C4-2B (cell line): Measurements from ENCODE around the gene ADCY10.

Experiments
- ZFX ChIP-seq: fragments of 450-650 bp; IDR thresholded peaks from 2 replicates; pipeline ENCODE4 v1.6.1; 2017
- TF ChIP-seq, protein P1 (sequence below): fragments of 450-650 bp; conservative IDR thresholded peaks from 2 replicates; pipeline ENCODE4 v1.5.1; 2017; ENCODE audit warnings: mild to moderate bottlenecking

DNA sequence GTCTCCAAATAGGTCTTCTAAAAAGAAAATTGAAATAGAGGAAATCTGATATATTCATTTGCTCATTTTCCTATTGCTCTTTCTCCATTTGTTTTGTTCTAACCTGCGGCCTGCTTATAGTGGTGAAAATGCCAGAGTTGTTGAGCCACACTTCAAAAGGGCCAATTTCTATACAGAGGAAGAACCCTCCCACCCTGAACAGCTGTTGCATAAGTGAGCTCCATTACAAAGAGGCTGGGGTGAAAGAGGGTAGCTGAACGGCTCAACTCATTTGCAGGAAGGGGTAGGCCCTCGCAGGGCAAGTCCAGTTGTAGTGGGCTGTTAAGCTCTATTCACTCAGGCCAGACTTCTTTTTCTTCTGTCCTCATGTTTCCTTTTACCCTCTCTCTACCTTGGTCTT lies 8.8 kb downstream of the ADCY10 start:
- TF ChIP-seq, protein P1, sequence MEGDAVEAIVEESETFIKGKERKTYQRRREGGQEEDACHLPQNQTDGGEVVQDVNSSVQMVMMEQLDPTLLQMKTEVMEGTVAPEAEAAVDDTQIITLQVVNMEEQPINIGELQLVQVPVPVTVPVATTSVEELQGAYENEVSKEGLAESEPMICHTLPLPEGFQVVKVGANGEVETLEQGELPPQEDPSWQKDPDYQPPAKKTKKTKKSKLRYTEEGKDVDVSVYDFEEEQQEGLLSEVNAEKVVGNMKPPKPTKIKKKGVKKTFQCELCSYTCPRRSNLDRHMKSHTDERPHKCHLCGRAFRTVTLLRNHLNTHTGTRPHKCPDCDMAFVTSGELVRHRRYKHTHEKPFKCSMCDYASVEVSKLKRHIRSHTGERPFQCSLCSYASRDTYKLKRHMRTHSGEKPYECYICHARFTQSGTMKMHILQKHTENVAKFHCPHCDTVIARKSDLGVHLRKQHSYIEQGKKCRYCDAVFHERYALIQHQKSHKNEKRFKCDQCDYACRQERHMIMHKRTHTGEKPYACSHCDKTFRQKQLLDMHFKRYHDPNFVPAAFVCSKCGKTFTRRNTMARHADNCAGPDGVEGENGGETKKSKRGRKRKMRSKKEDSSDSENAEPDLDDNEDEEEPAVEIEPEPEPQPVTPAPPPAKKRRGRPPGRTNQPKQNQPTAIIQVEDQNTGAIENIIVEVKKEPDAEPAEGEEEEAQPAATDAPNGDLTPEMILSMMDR = no peak
- TF ChIP-seq ZFX = no peak
